OCI-LY3 (cell line): Measurements from ENCODE around the gene GOLT1A.

ENCODE experiments used
- H2AFZ ChIP-seq: fragments of 200-600, 300-600 bp; shearing (Covaris generic); 2 replicates; pipeline ENCODE4 v1.6.0; 2014; ENCODE audit warnings: antibody characterized with exemption, low read depth, low read length
- H3K27ac ChIP-seq: fragments of 200-600, 300-600 bp; sonication (generic); 2 replicates; pipeline ENCODE4 v1.5.1; 2014; ENCODE audit warnings: mild to moderate bottlenecking, low read length, moderate library complexity, mixed read lengths
- H3K27me3 ChIP-seq: fragments of 200-600, 300-600 bp; sonication (generic); 2 replicates; pipeline ENCODE4 v1.6.1; 2014; ENCODE audit warnings: low read depth, low read length, mixed read lengths
- H3K36me3 ChIP-seq: fragments of 200-600, 300-600 bp; sonication (generic); replicated peaks from 2 replicates; pipeline ENCODE3; 2014; ENCODE audit warnings: low read depth, low read length, mixed read lengths
- H3K4me1 ChIP-seq: fragments of 300-600, 200-600 bp; sonication (generic); 2 replicates; pipeline ENCODE4 v1.6.1; 2014; ENCODE audit warnings: low read length, mixed read lengths
- H3K4me2 ChIP-seq: fragments of 200-600, 300-600 bp; sonication (generic); 2 replicates; pipeline ENCODE4 v1.6.1; 2014; ENCODE audit warnings: low read length, mixed read lengths
- H3K4me3 ChIP-seq: fragments of 300-600, 200-600 bp; sonication (generic); 2 replicates; pipeline ENCODE4 v1.5.1; 2014; ENCODE audit warnings: antibody characterized with exemption, mild to moderate bottlenecking, low read length, moderate library complexity
- H3K79me2 ChIP-seq: fragments of 300-600, 200-600 bp; shearing (Covaris generic); 2 replicates; pipeline ENCODE4 v1.6.1; 2014; ENCODE audit warnings: mild to moderate bottlenecking, low read length, mixed read lengths
- H3K9ac ChIP-seq: fragments of 300-600, 200-600 bp; shearing (Covaris generic); 2 replicates; pipeline ENCODE4 v1.6.0; 2014; ENCODE audit warnings: mild to moderate bottlenecking, low read length, moderate library complexity
- H3K9me3 ChIP-seq: fragments of 200-600, 300-600 bp; shearing (Covaris generic); 2 replicates; pipeline ENCODE4 v1.6.1; 2014; ENCODE audit warnings: low read length, mixed read lengths; ENCODE audit not compliant: insufficient read depth
- H4K20me1 ChIP-seq: fragments of 200-600, 300-600 bp; sonication (generic); 2 replicates; pipeline ENCODE4 v1.6.1; 2016; ENCODE audit warnings: low read length, mixed read lengths; ENCODE audit not compliant: insufficient read depth
- CTCF ChIP-seq: fragments of 200-600, 300-600 bp; sonication (generic); IDR thresholded peaks from 2 replicates; pipeline ENCODE4 v1.5.1; 2014; ENCODE audit warnings: antibody characterized with exemption, low read length, low read depth
- EZH2phosphoT487 ChIP-seq: fragments of 200-600 bp; shearing (Covaris generic); IDR thresholded peaks from 2 replicates; pipeline ENCODE4 v1.6.1; 2018; ENCODE audit warnings: antibody characterized with exemption, mixed run types, low read depth

GOLT1A gene

GRCh38 chr1:204199579-204199978, 14.2 kb downstream of the GOLT1A start:
- Histone ChIP-seq H3K9ac (no peak overlapping the region), H3K27ac (no peak overlapping the region), H3K79me2 (no peaks in the 10 kb centered on the region), H3K9me3 (no peaks in the 10 kb centered on the region), H3K4me3 (no peak overlapping the region), H3K4me1 (no peaks in the 10 kb centered on the region), H4K20me1 (no peaks in the 10 kb centered on the region), H2AFZ (no peak overlapping the region), H3K27me3 (peaks cover 26% of the 10 kb centered on the region), H3K36me3 (no peaks in the 10 kb centered on the region), H3K4me2 (no peak overlapping the region)
- no peak for TF ChIP-seq CTCF
- no peak for TF ChIP-seq EZH2phosphoT487

GRCh38 chr1:204198348-204199340, 15.1 kb downstream of the GOLT1A start:
- TF ChIP-seq EZH2phosphoT487 = no peak
- TF ChIP-seq CTCF = no peak
- Histone ChIP-seq H3K9me3 (no peaks in the 10 kb centered on the region), H3K27ac (no peak overlapping the region), H3K36me3 (no peaks in the 10 kb centered on the region), H3K4me2 (no peak overlapping the region), H3K4me1 (no peaks in the 10 kb centered on the region), H4K20me1 (no peaks in the 10 kb centered on the region; the same call in 1 of the 2 replicates), H3K27me3 (peaks cover 26% of the 10 kb centered on the region), H3K9ac (no peak overlapping the region), H3K4me3 (no peak overlapping the region), H3K79me2 (no peaks in the 10 kb centered on the region), H2AFZ (no peak overlapping the region)

GRCh38 chr1:204197068-204197467, 16.7 kb downstream of the GOLT1A start:
- no peak overlapping the region for H3K9ac ChIP-seq
- H2AFZ ChIP-seq = no peak overlapping the region
- H3K4me3 ChIP-seq = no peak overlapping the region
- TF ChIP-seq CTCF (no peak), EZH2phosphoT487 (no peak)
- H3K79me2 ChIP-seq = no peaks in the 10 kb centered on the region
- H3K4me1 ChIP-seq = no peaks in the 10 kb centered on the region
- H3K27me3 ChIP-seq = peaks cover 26% of the 10 kb centered on the region
- H4K20me1 ChIP-seq = no peaks in the 10 kb centered on the region; the same call in 1 of the 2 replicates
- H3K36me3 ChIP-seq = no peaks in the 10 kb centered on the region
- H3K9me3 ChIP-seq = no peaks in the 10 kb centered on the region
- no peak overlapping the region for H3K4me2 ChIP-seq
- H3K27ac ChIP-seq = no peak overlapping the region

GRCh38 chr1:204196068-204196795, 17.6 kb downstream of the GOLT1A start, which contains the start of gene KISS1:
Gene KISS1, minus strand, starts transcription at chr1:204196491. Its CDS starts 3,615 bp downstream, at chr1:204192876.
- Histone ChIP-seq H2AFZ (no peak within 1 kb of the TSS), H3K9ac (no peak within 1 kb of the TSS)

More at GRCh38 chr1:204196068-204196795, 17.6 kb downstream of the GOLT1A start, which contains the start of gene KISS1:
- peaks cover 26% of the 10 kb centered on the region for H3K27me3 ChIP-seq
- H3K27ac ChIP-seq = no peak within 1 kb of the TSS
- no peak within 1 kb of the TSS for H3K4me2 ChIP-seq
- no peaks in the 10 kb centered on the region for H3K4me1 ChIP-seq
- no peaks in the 10 kb centered on the region for H3K79me2 ChIP-seq
- TF ChIP-seq CTCF = no peak
- TF ChIP-seq EZH2phosphoT487 = no peak
- H3K9me3 ChIP-seq = no peaks in the 10 kb centered on the region
- no peaks in the 10 kb centered on the region for H3K36me3 ChIP-seq
- H3K4me3 ChIP-seq = no peak within 1 kb of the TSS
- H4K20me1 ChIP-seq = no peaks in the 10 kb centered on the region; the same call in 1 of the 2 replicates
